Stimulated activated naive CD8-positive, alpha-beta T cell treated with anti-CD3 and anti-CD28 coated beads, Interleukin-15, amount 100 ng/mL, for 72 hours (primary cell): ENCODE results near the gene SH3BP4.

Source experiments
- ATAC-seq: fragments of 150-1000 bp; cut with Tn5 transposase; 2 replicates; pipeline ENCODE4 v1.10.0; 2021; ENCODE audit warnings: mild to moderate bottlenecking, moderate library complexity
- DNase-seq, 2 donors: peaks; one replicate each; pipeline ENCODE4 v3.0.0; 2021 to 2022
- H3K27ac Mint-ChIP-seq, 2 donors: one replicate each; pipeline ENCODE4 v1.8.0; 2022; ENCODE audit warnings: mild to moderate bottlenecking in 2 of 2, mixed read lengths in 2 of 2, moderate library complexity in 2 of 2
- H3K27me3 Mint-ChIP-seq: one replicate; pipeline ENCODE4 v1.8.0; 2022; ENCODE audit warnings: mixed read lengths
- H3K4me1 Mint-ChIP-seq: one replicate; pipeline ENCODE4 v1.8.0; 2022; ENCODE audit warnings: mild to moderate bottlenecking, mixed read lengths
- H3K4me3 Mint-ChIP-seq, 2 donors: one replicate each; pipeline ENCODE4 v1.8.0; 2022; ENCODE audit warnings: mild to moderate bottlenecking in 2 of 2, mixed read lengths in 2 of 2, moderate library complexity in 1 of 2
- H3K9me3 Mint-ChIP-seq, 2 donors: one replicate each; pipeline ENCODE4 v1.8.0; 2022; ENCODE audit warnings: mixed read lengths in 2 of 2

Gene SH3BP4

DNA sequence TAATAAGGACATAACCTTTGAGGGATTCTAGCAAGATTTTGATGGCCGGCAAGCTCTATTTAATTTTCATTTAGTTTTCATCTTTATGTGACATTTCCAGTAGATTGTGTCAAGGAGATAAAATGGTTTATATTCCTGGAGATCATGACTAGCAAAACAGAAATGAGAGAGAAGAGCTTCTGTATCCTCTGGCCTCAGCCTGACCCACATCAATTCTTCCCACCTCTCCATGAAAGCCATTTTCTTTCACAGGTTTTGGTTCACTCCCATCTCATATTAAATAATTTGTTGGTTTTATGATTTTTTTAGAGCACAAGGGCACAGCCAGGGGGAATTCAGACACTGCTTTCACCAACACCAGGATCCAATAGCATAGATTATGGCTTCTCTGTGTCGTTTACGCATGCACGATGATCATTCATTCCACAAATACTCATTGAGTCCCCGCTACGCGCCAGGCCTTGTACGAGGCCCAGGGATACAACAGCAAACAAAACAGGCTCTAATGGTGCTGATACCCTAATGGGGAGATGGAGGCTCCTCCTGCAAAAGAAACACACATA lies 85.9 kb downstream of the SH3BP4 start:
- Mint-ChIP-seq H3K4me3 (no peak overlapping the region), H3K4me1 (no peaks in the 10 kb centered on the region), H3K27me3 (no peaks in the 10 kb centered on the region), H3K27ac (no peak overlapping the region), H3K9me3 (no peaks in the 10 kb centered on the region)
- ATAC-seq = no peak
- no peak for DNase-seq

DNA sequence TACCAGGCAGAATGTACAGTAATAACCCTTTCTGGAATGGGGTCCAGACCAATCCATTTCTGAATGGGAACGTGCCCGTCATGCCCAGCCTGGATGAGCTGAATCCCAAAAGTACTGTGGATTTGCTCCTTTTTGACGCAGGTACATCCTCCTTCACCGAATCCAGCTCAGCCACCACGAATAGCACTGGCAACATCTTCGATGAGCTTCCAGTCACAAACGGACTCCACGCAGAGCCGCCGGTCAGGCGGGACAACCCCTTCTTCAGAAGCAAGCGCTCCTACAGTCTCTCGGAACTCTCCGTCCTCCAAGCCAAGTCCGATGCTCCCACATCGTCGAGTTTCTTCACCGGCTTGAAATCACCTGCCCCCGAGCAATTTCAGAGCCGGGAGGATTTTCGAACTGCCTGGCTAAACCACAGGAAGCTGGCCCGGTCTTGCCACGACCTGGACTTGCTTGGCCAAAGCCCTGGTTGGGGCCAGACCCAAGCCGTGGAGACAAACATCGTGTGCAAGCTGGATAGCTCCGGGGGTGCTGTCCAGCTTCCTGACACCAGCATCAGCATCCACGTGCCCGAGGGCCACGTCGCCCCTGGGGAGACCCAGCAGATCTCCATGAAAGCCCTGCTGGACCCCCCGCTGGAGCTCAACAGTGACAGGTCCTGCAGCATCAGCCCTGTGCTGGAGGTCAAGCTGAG lies 89.6 kb downstream of the SH3BP4 start:
- ATAC-seq = no peak

DNA sequence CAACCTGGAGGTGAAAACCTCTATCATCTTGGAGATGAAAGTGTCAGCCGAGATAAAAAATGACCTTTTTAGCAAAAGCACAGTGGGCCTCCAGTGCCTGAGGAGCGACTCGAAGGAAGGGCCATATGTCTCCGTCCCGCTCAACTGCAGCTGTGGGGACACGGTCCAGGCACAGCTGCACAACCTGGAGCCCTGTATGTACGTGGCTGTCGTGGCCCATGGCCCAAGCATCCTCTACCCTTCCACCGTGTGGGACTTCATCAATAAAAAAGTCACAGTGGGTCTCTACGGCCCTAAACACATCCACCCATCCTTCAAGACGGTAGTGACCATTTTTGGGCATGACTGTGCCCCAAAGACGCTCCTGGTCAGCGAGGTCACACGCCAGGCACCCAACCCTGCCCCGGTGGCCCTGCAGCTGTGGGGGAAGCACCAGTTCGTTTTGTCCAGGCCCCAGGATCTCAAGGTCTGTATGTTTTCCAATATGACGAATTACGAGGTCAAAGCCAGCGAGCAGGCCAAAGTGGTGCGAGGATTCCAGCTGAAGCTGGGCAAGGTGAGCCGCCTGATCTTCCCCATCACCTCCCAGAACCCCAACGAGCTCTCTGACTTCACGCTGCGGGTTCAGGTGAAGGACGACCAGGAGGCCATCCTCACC lies 90.2 kb downstream of the SH3BP4 start:
- Mint-ChIP-seq H3K27ac (no peak overlapping the region), H3K9me3 (no peaks in the 10 kb centered on the region), H3K27me3 (peaks cover 29% of the 10 kb centered on the region), H3K4me1 (peaks cover 20% of the 10 kb centered on the region), H3K4me3 (no peak overlapping the region)
- ATAC-seq = no peak
- no peak for DNase-seq

More for the DNA sequence above, 89.6 kb downstream of the SH3BP4 start:
- Mint-ChIP-seq H3K4me3 (no peak overlapping the region), H3K27me3 (peaks cover 22% of the 10 kb centered on the region), H3K9me3 (no peaks in the 10 kb centered on the region), H3K4me1 (peaks cover 20% of the 10 kb centered on the region), H3K27ac (no peak overlapping the region)
- no peak for DNase-seq

DNA sequence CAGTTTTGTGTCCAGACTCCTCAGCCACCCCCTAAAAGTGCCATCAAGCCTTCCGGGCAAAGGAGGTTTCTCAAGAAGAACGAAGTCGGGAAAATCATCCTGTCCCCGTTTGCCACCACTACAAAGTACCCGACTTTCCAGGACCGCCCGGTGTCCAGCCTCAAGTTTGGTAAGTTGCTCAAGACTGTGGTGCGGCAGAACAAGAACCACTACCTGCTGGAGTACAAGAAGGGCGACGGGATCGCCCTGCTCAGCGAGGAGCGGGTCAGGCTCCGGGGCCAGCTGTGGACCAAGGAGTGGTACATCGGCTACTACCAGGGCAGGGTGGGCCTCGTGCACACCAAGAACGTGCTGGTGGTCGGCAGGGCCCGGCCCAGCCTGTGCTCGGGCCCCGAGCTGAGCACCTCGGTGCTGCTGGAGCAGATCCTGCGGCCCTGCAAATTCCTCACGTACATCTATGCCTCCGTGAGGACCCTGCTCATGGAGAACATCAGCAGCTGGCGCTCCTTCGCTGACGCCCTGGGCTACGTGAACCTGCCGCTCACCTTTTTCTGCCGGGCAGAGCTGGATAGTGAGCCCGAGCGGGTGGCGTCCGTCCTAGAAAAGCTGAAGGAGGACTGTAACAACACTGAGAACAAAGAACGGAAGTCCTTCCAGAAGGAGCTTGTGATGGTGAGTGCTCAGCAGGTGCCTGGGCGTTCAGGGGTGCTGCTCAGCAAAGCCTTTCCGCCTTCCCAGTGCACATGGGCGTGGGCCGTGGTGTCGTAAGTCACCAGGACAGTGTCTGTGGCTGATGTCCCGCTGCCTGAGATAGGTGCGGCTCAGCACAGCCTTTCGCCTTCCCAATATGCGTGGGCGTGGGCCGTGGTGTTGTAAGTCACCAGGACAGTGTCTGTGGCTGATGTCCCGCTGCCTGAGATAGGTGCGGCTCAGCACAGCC lies 91.0 kb downstream of the SH3BP4 start:
- H3K27ac Mint-ChIP-seq = no peak overlapping the region

DNA sequence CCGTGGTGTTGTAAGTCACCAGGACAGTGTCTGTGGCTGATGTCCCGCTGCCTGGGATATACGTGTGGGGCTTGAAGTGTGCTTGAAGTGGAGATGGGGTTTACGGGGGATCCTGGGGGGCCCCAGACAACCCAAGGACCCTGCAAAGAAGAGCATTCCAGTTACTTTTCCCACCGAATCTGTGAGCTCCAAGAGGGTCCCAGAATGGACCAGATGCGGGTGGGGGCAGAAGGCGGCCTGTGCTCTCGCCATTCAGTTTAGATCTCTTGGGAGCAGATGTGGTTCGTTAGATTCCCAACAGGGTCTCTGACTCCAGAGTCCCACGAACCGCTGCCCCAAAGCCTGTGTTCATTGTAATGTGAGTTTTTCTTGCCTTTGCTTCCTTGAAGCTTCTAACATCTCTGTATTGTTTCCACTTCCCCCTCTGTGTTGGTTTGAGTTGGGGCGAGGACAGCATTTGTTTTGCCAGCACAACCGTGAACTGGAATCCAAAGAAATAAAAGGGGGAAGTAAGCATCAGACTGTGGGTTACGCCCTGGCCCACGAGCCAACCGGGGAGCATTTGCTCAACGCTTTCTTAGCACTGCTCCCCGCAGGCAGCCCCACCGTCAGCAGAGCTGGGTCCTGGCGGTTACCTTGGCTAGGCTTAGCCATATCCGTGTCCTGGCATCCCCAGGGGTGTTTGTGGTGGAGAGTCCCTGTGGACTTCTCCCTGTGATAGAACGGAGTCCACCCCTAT lies 92.1 kb downstream of the SH3BP4 start:
- H3K4me1 Mint-ChIP-seq = peaks cover 20% of the 10 kb centered on the region
- ATAC-seq = no peak
- H3K4me3 Mint-ChIP-seq = no peak overlapping the region
- no peak overlapping the region for H3K27ac Mint-ChIP-seq
- no peak for DNase-seq
- no peaks in the 10 kb centered on the region for H3K9me3 Mint-ChIP-seq
- peaks cover 30% of the 10 kb centered on the region for H3K27me3 Mint-ChIP-seq

More for the DNA sequence above, 91.0 kb downstream of the SH3BP4 start:
- H3K27me3 Mint-ChIP-seq = peaks cover 30% of the 10 kb centered on the region
- ATAC-seq (peak; percentile 15), DNase-seq (no peak)
- H3K4me1 Mint-ChIP-seq = peaks cover 20% of the 10 kb centered on the region
- H3K9me3 Mint-ChIP-seq = no peaks in the 10 kb centered on the region
- no peak overlapping the region for H3K4me3 Mint-ChIP-seq

DNA sequence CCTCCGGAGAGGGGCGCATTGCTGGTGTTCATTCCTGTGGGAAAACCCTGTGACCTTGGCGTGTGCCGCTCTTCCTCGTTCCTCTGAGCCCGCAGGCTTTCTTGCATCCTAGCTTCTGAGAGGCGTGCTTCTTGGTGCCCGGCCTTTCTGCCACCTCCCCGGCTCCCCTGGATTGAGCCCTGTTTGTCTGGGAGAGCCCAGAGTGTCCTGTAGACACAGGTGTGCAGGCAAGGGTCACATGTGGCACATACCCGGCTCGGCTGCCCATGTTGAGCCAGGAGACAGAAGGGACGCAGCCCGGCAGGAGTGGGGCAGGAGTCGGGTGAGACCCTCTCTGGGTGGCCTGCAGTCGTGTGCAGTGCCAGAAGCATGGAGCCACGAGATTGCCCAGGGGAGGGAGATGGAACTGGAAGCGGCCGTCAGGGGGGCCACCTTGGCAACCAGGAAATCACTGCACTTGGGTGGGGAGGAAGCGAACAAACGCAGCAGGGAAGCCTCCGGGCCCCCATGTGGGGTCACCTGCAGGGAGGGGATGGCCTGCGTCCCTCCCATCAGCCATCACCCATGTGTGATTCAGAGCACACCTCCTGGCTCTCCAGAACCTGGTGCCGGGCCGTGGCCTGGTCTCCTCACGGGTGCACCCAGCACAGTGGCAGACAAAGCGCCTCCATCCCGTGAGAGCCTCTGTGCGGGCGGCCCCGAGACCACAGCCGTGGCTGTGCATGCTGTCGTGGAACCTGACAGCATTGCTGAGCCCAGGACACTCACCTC lies 92.9 kb downstream of the SH3BP4 start:
- Mint-ChIP-seq H3K4me3 (no peak overlapping the region), H3K4me1 (peaks cover 20% of the 10 kb centered on the region), H3K27ac (peak overlapping the region in 1 of 2 donors; percentile 45), H3K27me3 (peaks cover 30% of the 10 kb centered on the region), H3K9me3 (no peaks in the 10 kb centered on the region)
- ATAC-seq (peak; percentile 63), DNase-seq (peak in 1 of 2 donors; percentile 18)

DNA sequence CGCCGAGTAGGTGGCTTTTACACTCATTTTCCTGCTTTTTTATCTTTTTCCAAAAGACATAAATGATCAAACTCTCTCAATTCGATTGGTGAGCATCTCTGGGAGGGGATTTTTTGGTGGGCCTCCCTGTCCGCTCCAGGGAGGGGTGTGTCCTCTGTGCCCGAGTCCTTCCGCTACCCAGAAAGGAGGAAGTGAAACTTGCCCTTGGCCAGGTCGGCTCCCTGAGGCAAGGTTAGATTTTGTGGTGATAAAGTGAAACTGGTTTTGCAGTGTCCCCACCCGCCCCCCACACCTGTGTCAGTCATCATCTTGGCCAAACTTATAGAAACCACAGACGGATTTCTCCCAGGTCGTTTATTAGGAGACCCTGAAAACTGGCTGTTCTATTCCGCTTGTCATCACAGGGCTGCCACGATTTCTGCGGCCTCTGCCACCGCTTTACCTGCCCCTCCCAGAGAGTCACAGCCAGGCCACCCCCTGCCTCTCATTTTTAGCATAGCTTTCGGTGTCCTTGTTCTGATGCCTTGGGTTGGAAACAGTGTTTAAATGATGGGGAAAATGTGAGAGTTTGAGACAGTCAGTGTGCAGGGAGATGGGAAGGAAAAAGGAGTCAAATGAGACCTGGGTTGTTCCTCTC lies 93.6 kb downstream of the SH3BP4 start:
- DNase-seq (peak in 1 of 2 donors; percentile 29), ATAC-seq (peak; percentile 67)
- peaks cover 30% of the 10 kb centered on the region for H3K27me3 Mint-ChIP-seq
- peak overlapping the region in 1 of 2 donors; percentile 16 for H3K27ac Mint-ChIP-seq
- H3K4me3 Mint-ChIP-seq = peak overlapping the region in 1 of 2 donors; percentile 20
- peaks cover 20% of the 10 kb centered on the region for H3K4me1 Mint-ChIP-seq
- no peaks in the 10 kb centered on the region for H3K9me3 Mint-ChIP-seq

DNA sequence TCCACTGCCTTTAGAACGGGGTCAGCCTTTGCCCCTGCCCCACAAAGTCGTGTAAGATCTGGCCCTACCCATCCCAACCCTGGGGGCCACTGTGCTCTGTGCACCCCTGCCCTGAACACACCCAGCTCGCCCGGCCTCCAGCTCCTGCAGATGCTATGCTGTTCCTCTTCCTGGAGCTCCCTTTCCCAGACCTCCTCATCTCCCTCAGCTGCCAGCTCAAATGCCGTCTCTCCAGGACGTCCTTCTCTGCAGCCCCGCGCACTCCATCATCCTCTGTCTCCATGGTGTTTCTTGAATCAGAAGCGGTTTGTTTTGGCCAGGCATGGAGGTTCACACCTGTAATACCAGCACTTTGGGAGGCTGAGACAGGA lies 94.1 kb downstream of the SH3BP4 start:
- peak; percentile 5 for ATAC-seq
- Mint-ChIP-seq H3K4me3 (peak overlapping the region in 1 of 2 donors; percentile 20), H3K9me3 (no peaks in the 10 kb centered on the region), H3K27ac (peak overlapping the region; percentile 49 to 66), H3K27me3 (peaks cover 30% of the 10 kb centered on the region), H3K4me1 (peaks cover 20% of the 10 kb centered on the region)
- DNase-seq = no peak

DNA sequence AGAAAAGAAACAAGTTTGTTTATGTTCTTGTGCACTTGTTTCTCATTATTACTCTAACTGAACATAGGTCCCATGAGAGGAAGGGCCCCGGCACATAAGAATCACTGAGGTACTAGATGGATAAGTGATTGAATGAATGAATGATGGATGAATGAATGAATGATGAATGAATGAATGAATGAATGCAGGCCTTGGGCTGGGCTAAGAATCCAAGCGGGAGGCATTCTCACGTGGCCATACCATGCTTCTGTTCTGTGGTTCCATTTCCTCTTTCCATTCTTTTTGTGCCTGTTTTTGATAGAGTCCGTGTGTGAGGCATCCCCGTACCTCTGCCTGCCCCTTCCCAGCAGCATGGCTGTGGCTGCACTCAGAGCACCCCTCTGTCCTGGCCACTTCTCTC lies 94.8 kb downstream of the SH3BP4 start:
- H3K4me3 Mint-ChIP-seq = no peak overlapping the region
- no peak overlapping the region for H3K27ac Mint-ChIP-seq
- ATAC-seq (no peak), DNase-seq (no peak)
- peaks cover 20% of the 10 kb centered on the region for H3K4me1 Mint-ChIP-seq
- no peaks in the 10 kb centered on the region for H3K9me3 Mint-ChIP-seq
- peaks cover 33% of the 10 kb centered on the region for H3K27me3 Mint-ChIP-seq

DNA sequence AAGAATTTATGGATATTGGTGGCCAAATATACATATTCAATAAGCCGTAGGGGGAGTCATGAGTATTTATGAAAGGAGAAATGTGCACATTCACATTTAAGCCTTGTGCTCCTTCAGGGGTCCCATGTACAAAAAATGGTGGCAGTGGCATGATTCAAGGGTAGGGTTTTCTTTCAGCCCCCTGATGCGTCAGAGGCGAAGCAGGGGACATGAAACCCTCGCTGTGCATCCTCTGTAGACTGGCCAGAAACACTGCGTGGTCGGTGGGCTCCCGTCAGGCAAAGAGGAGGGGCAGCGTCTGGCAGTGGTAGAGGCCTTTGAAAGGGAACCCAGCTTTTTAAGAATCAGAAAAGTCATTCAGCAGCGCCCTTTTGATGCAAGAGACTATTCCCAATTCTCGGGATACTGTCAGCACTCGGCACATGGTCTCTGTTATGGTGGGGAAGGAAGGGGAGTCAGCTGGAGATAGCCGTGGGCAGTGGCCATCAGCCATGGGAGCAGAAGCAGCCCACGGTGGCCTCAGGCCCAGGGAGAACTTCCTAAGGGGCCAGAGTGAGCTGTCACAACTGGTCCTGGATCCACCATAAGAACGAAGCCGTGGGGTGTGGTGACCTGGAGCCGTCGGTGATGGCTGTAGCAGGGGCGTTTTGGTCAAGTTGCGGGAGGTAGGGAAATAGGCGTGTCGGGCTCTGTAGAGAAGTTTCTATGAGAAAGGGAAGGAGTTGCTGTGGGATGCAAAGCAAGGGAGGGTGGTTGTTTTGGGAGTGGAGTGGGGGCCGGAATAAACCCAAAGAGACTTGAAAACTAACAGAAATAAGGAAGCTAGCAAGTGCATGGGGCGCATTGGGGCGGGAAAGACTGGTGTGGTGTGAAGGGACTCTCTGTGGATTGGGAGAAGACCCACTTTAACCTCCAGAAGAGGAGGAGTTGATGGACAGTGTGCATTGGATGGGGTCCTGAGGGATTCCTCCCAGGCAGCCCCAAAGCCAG lies 95.6 kb downstream of the SH3BP4 start:
- no peak for DNase-seq
- peaks cover 41% of the 10 kb centered on the region for H3K27me3 Mint-ChIP-seq
- H3K4me3 Mint-ChIP-seq = no peak overlapping the region
- ATAC-seq = no peak
- no peak overlapping the region for H3K27ac Mint-ChIP-seq
- H3K9me3 Mint-ChIP-seq = no peaks in the 10 kb centered on the region
- H3K4me1 Mint-ChIP-seq = peaks cover 20% of the 10 kb centered on the region

DNA sequence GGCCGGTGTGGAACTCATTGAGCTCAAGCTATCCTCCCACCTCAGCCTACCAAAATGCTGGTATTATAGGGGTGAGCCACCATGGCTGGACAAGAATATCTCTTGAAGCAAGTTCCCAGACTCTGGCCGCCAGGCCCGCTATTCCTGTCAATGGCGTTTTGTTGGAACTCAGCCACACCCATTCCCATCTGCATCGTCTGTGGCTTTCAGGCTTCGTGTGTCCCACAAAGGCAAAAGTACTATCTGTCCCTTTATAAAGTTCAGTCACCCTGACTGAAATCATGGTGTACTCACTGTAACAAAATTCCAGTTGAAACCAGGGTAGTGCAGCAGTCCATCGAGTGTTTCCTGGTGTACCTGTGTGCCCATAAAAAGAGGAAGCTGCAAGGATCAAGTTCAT lies 96.7 kb downstream of the SH3BP4 start:
- ATAC-seq (no peak), DNase-seq (no peak)

DNA sequence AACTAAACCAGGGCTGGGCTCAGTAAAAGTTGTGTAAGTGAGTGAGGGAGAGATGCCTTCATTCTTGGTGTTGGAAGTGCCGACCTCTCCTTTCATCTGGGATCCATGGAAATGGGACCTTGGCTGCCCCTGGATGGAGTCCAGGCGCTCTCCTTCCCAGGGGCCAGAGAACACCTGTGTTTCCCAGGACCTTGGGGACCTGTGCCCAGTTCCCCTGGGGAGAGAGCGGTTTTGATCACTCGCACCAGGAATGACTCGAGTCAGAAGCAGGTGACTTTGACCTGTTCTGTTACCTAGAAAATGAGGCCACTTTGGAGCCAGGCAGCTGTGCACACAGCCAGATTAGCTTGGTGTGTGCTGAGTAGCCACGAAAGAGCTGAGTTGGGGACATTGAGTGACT lies 97.3 kb downstream of the SH3BP4 start:
- H3K9me3 Mint-ChIP-seq = no peaks in the 10 kb centered on the region

More for the DNA sequence above, 96.7 kb downstream of the SH3BP4 start:
- H3K27me3 Mint-ChIP-seq = peaks cover 41% of the 10 kb centered on the region
- no peaks in the 10 kb centered on the region for H3K9me3 Mint-ChIP-seq
- no peak overlapping the region for H3K27ac Mint-ChIP-seq
- no peak overlapping the region for H3K4me3 Mint-ChIP-seq
- H3K4me1 Mint-ChIP-seq = peaks cover 20% of the 10 kb centered on the region

DNA sequence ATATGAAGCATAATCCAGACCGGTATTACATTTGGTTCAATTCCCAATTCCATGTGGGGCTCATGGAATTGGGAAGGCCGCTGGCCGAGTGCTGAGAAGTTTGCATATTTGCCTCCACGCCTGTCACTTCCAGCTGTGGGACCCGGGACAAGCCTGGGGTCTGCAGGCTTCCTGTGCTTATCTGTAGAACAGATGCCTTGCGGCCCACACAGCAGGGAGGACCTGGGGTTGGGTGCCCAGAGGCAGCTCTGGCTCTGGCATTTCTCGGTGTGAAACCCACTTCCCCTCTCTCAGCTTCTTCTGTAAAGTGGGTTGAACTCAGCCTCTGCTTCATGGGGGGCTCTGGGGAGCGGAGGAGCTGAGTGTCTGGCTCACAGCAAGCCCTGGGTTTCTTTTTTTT lies 97.9 kb downstream of the SH3BP4 start:
- H3K4me3 Mint-ChIP-seq = no peak overlapping the region
- H3K4me1 Mint-ChIP-seq = peaks cover 15% of the 10 kb centered on the region
- peaks cover 36% of the 10 kb centered on the region for H3K27me3 Mint-ChIP-seq

More for the DNA sequence above, 97.3 kb downstream of the SH3BP4 start:
- Mint-ChIP-seq H3K27me3 (peaks cover 41% of the 10 kb centered on the region), H3K27ac (no peak overlapping the region), H3K4me1 (peaks cover 20% of the 10 kb centered on the region), H3K4me3 (no peak overlapping the region)
- no peak for DNase-seq
- ATAC-seq = no peak

More for the DNA sequence above, 97.9 kb downstream of the SH3BP4 start:
- ATAC-seq (no peak), DNase-seq (no peak)
- Mint-ChIP-seq H3K9me3 (no peaks in the 10 kb centered on the region), H3K27ac (no peak overlapping the region)
